Retinal pigment epithelial cell (primary cell): ENCODE data around the gene DGCR8.
A peak's percentile ranks its signal among the peaks of the same experiment; 100 is the strongest.

Experiments
- DNase-seq: peaks from one replicate; pipeline ENCODE4 v3.0.0-alpha.2; 2010; ENCODE audit warnings: low read depth
- H3K4me3 ChIP-seq: 2 replicates; pipeline ENCODE4 v1.5.1; 2011; ENCODE audit warnings: mild to moderate bottlenecking, low read length, control low read depth, moderate library complexity
- CTCF ChIP-seq: conservative IDR thresholded peaks from 2 replicates; pipeline ENCODE4 v1.5.1; 2011; ENCODE audit warnings: low read depth, low read length, control low read depth, inconsistent platforms

The DGCR8 gene

DNA sequence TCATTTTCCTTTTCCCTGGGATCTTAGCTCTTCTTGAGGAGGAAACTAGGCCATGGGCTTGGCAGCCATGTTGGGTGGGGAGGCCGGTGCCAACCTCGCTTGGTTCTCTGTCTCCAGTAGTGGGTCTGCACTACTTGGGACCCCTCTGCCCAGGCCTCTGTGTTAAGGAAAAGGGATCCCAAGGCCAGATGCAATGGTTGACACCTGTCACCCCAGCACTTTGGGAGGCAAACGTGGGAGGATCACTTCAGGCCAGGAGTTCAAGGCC lies 49.6 kb downstream of the DGCR8 start:
- DNase-seq = no peak
- no peak for TF ChIP-seq CTCF
- H3K4me3 ChIP-seq = no peak overlapping the region

GRCh38 chr22:20130319-20130718 lies 50.3 kb downstream of the DGCR8 start:
- no peak overlapping the region for H3K4me3 ChIP-seq
- TF ChIP-seq CTCF = no peak
- no peak for DNase-seq

DNA sequence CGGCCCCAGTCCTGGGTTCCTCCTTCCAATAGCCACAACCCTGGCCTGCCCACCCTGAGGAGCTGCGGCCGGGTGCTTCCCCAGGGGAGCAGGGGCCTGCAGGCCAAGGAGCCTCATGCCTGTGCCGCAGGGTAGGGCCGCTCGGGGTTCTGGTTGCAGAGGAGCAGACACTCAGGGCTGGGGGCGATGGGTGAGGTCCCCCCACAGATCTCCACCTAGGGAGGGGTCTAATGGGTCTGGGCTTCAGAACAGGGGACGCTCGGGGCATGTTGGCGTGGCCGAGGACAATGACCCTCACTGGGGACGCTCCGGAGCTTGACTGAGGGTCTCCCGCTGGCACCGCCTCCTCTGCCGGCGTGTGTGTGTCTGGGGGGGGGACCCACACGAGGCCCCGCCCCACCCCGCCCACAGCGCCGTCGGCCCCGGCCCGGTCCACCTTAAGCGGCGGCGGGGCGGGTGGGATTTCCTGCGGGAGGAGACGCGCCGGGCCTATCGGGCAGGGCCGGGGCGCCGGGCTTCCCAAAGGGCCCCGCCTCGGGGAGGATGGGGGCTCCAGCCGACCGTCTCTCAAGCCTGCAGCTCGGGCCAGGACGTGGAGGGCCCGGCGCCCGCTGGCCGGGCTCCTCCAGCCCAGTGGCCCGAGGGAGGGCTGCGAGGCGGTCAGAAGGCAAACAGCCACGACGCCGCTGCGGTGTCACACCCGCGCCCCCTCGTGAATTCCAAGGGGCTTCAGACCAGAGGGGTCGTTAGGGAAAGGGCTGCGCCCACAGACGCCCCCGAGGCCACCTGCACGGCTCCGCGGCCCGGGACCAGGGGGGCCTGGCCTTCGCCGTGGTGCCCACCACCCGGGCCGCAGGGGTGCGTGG lies 50.9 kb downstream of the DGCR8 start:
- H3K4me3 ChIP-seq = peak overlapping the region; percentile 69
- no peak for TF ChIP-seq CTCF
- DNase-seq = no peak

DNA sequence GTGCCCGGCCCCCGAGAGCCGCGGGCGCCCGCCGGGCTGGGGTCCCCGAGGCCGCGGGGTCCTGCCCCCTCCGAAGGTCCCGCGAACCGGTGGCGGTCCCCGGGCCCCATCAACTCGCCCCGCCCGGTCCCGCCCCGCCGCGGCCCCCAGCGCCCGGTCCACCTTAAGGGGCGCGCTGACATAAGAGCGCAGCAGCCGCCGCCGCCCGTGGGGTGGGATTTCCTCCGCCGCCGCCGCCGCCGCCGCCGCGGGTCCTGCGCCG lies 51.5 kb downstream of the DGCR8 start, which contains the start of gene ZDHHC8:
ZDHHC8 (plus strand) TSS at position 208 of the 262 bp plus-strand sequence. CDS start 144 bp downstream, outside the sequence.
- DNase-seq = no peak
- no peak for TF ChIP-seq CTCF

DNA sequence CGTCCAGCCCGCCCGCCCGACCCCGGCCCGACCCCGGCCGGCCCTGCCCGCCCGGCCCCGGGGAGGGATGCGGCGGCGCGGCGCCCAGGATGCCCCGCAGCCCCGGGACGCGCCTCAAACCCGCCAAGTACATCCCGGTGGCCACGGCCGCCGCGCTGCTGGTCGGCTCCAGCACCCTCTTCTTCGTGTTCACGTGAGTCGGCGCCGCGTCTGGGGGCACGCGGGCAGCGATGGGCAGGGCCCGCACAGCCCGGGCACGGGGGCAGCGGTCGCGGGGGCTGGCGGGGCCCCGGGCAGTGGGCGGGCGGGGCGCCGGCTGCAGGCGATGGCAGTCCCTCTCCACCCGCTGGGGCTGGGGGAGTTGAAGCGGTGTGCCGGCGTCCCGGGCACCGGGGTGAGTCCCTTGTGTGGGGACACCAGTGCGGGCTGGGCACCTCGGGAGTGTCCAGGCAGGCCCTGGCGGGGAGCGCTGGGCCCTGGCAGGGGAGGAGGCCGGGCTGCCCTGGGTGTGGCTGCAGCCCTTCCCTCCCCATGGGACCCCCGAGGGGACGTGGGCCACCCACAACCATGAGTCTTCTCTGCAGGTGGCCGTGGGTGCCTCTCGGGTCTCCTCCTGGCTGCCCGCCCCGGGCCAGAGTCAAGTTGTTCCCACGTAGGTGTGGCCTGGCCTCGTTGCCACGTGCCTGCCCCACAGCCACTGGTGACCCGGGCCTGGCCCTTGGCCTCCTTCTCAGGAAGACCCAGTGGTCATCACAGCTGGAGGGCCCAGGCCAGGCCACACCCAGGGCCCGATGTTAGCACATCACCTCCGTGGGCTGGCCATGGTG lies 52.0 kb downstream of the DGCR8 start:
- DNase-seq = no peak
- no peak for TF ChIP-seq CTCF
- peak overlapping the region; percentile 69 for H3K4me3 ChIP-seq

More for the DNA sequence above, 51.5 kb downstream of the DGCR8 start, which contains the start of gene ZDHHC8:
- peak within 1 kb of the TSS; percentile 69 for H3K4me3 ChIP-seq

DNA sequence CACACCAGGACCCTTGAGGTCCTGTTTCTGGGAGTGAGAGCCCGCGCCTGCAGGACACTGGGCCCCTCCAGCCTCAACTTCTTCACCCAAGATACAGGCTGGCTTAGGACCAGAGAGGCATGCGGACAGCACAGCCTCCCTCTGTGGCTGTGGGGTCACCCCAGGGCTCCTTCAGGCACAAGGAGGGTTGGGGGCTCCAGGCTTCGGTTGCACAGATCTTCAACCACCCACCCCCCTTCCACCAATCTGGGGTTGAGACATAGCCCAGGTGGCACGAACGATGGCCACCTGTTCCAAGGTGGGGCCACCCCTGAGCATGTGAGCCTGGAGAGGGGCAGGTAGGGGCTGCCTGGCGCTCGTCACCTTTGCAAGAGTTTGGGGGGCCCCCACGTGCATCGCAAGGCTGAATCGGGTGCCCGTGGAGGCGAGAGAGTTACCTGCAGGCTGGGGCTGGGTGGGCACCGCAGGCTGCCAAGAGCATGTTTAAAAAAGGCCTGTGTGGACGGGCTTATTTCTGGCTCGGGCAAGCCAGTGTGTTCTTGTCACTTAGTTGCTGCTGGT lies 52.7 kb downstream of the DGCR8 start:
- H3K4me3 ChIP-seq = peak overlapping the region; percentile 69
- TF ChIP-seq CTCF = no peak
- no peak for DNase-seq
